HepG2 (cell line): ENCODE results near the gene CHPF. TPM values are rescaled to one million over a fixed set of nuclear protein-coding genes. Genes with fewer than 3 reads are reported as not detected.

ENCODE experiments used
- KIAA2018 ChIP-seq: sonication (generic); formaldehyde crosslinking; IDR thresholded peaks from 2 replicates; pipeline ENCODE4 v1.5.0; 2020; ENCODE audit warnings: mild to moderate bottlenecking, missing genetic modification reagents, borderline replicate concordance
- TRAFD1 ChIP-seq: sonication (generic); formaldehyde crosslinking; IDR thresholded peaks from 2 replicates; pipeline ENCODE4 v1.5.1; 2020; ENCODE audit warnings: missing genetic modification reagents, mild to moderate bottlenecking, borderline replicate concordance
- ZNF563 ChIP-seq: sonication (generic); formaldehyde crosslinking; IDR thresholded peaks from 2 replicates; pipeline ENCODE4 v1.8.0; 2022; ENCODE audit warnings: mild to moderate bottlenecking, moderate library complexity, missing genetic modification reagents
- ZNF569 ChIP-seq: sonication (generic); formaldehyde crosslinking; IDR thresholded peaks from 2 replicates; pipeline ENCODE4 v1.5.0; 2020; ENCODE audit warnings: mild to moderate bottlenecking, missing genetic modification reagents, moderate library complexity, borderline replicate concordance
- polyA plus RNA-seq, 8 experiments: library from polyadenylated mRNA; depleted of rRNA in 3 of 8; stranded (reverse) in 7 of 8; unstranded in 1 of 8; fragments of >200 nt; fragmentation: Illumina TruSeq in 4 of 8; extraction: Trizol in 4 of 8; gene quantifications; 2 replicates each; pipeline versions ENCODE4 v1.2.1 to v1.2.3, GENCODE V29; 2011 to 2016; ENCODE audit warnings: low read depth in 4 of 8, missing spikeins in 1 of 8, mixed read lengths in 1 of 8; ENCODE audit not compliant: insufficient read depth in 1 of 8
- total RNA-seq, 5 experiments: library from RNA; depleted of rRNA; stranded (reverse); fragments of >200 nt; fragmentation: Illumina TruSeq; extraction: Trizol; gene quantifications; 2 replicates each; pipeline ENCODE4 v1.2.3, GENCODE V29; 2016; ENCODE audit warnings: low read depth in 1 of 5

Gene CHPF
- total and polyA plus RNA-seq, 2 of the 13 experiments (the other 11 are each of a cell fraction or from before 2014, with no cell fraction given) = 79.6 to 111 TPM

- TF ChIP-seq TRAFD1 (no peak), KIAA2018 (no peak), ZNF569 (CRISPR knock-in tag) (no peak), ZNF563 (no peak)
- TF ChIP-seq, all 625 proteins: peak for 3
Measured at GRCh38 chr2:219593154-219593553, 49.5 kb upstream of the CHPF start (continued).
